Activated CD4-positive, alpha-beta T cell treated with anti-CD3 and anti-CD28 coated beads, Interleukin-2, amount 10 ng/mL, durations not matched to agents 7 days and 5 days (primary cell): ENCODE measurements around the gene RAB5B. TPM values are rescaled to one million over a fixed set of nuclear protein-coding genes. Genes with fewer than 3 reads are reported as not detected.
A peak's percentile ranks its signal among the peaks of the same experiment; 100 is the strongest.
"Not testable (repeated sequence)": the region's sequence is repeated elsewhere in the genome, so short reads cannot be mapped to it uniquely, and the experiment has no call there.

Source experiments
- CTCF ChIA-PET: fragments of 350-600 bp; sonication (Branson Sonifier 250); formaldehyde crosslinking; loops from one replicate; lab custom pipeline; 2021; ENCODE audit warnings: antibody characterized with exemption; lab: Charles Lee
- POLR2A ChIA-PET: fragments of 350-600 bp; sonication (Branson Sonifier 250); formaldehyde crosslinking; loops from one replicate; lab custom pipeline; 2021; ENCODE audit warnings: antibody characterized with exemption; lab: Charles Lee
- DNase-seq: peaks from one replicate; pipeline ENCODE4 v3.0.0-alpha.2; 2020
- H3K27ac Mint-ChIP-seq: one replicate; pipeline ENCODE4 v1.8.0; 2021; ENCODE audit warnings: mild to moderate bottlenecking, moderate library complexity, mixed read lengths
- H3K27me3 Mint-ChIP-seq: one replicate; pipeline ENCODE4 v1.8.0; 2021; ENCODE audit warnings: mixed read lengths
- H3K36me3 Mint-ChIP-seq: one replicate; pipeline ENCODE4 v1.8.0; 2021; ENCODE audit warnings: low read depth, mixed read lengths
- H3K4me1 Mint-ChIP-seq: one replicate; pipeline ENCODE4 v1.8.0; 2021; ENCODE audit warnings: mixed read lengths
- H3K4me3 Mint-ChIP-seq: one replicate; pipeline ENCODE4 v1.8.0; 2021; ENCODE audit warnings: mild to moderate bottlenecking, moderate library complexity, mixed read lengths
- H3K9me3 Mint-ChIP-seq: one replicate; pipeline ENCODE4 v1.8.0; 2021; ENCODE audit warnings: mixed read lengths
- total RNA-seq, 2 experiments: library from RNA; stranded (reverse); gene quantifications; one replicate each; pipeline ENCODE4 v1.2.3, GENCODE V29; 2021

Gene RAB5B
- total RNA-seq, 2 experiments from 2014 or later: 56.9 to 58.1 TPM

DNA sequence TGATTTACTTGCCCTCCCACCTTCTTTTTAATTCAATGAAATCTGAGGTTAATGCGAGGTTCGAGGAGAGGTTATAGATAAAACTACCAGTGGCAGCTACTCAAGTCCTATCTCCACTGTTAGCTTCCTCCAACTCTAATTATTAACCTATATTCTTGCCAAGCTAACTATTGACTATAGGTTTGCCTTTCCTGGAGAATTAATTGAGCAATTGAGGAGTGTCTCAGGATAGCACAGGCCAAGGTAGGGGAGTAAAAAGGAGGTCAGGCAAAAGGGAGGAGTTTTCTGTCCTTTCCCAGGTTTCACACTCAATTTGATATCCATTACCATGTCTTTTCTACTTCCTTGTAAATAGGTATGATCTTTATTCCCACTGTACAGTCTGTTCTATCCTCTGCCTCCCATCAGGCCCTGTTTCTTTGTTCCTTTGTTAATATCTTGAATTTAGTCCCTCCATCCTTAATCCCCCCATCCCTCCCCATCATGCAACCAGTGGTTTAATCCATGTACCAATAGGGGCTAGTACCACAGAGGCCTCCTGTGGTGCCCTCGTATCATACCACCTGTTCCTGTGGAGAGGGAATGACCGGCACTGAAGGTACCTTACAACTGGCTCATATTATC lies 19.5 kb downstream of the RAB5B start:
- CTCF ChIA-PET: interaction anchor here (1.2 kb wide), 1 partner anchor 8 kb away, joined by 7 read pairs; no protein-coding TSS in a partner anchor
- Mint-ChIP-seq H3K9me3 (no peaks in the 10 kb centered on the region), H3K27ac (no peak overlapping the region), H3K27me3 (no peaks in the 10 kb centered on the region), H3K4me1 (peaks cover 32% of the 10 kb centered on the region), H3K36me3 (peaks cover 45% of the 10 kb centered on the region), H3K4me3 (no peak overlapping the region)
- POLR2A ChIA-PET: interaction anchor here (0.7 kb wide), 1 partner anchor 72 kb away, joined by 6 read pairs; no protein-coding TSS in a partner anchor
- DNase-seq: no peak

DNA sequence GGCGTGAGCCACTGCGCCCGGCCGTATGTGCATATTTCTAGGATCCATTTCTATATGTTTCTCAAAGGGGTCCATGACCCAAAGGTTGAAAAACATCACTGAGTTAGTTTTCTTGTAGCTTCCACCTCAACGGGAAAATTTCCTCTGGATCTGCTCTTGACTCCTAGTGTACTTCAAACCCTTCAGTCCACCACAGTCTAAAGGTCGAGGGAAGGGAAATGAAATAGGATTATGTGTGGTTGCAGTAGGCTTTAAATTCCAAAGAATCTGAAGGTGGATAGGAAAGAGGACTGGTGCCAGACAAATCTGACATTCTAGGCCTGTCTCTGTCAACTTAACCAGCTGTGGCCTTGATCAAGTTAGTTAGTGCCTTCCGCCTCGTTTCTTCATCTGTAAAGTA lies 21.5 kb downstream of the RAB5B start:
- Mint-ChIP-seq H3K27me3 (no peaks in the 10 kb centered on the region), H3K27ac (no peak overlapping the region), H3K4me3 (no peak overlapping the region), H3K4me1 (peaks cover 38% of the 10 kb centered on the region), H3K9me3 (no peaks in the 10 kb centered on the region), H3K36me3 (peaks cover 33% of the 10 kb centered on the region)
- no peak for DNase-seq
- POLR2A ChIA-PET: no interaction called here
- CTCF ChIA-PET: interaction anchor here (0.6 to 6.5 kb wide), 25 partner anchors 10 to 262 kb away, joined by 3 to 53 read pairs (median 4); partner anchors contain the start of genes PA2G4 and RAB5B

DNA sequence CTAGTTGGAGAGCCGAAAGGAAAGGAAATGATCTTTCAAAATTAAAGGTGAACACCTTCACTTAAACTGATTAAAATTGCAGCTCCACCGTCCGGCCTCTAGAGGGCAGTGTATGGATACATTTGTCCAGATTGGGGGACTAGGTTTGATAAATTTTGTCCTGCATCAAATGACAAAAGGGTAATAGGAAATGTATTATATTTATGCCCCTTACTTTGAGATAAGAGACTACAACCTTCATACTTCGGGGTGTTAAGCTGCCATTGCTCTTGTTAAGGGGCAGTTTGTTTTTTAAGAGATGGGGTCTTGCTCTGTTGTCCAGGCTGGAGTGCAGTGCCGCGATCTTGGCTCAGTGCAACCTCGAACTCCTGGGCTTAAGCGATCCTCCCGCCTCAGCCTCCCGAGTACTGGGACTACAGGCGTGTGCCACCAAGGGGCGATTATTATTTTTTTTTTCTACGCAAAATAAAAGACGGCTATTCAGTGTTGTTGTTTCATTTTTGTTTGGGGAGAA lies 22.4 kb downstream of the RAB5B start:
- CTCF ChIA-PET: interaction anchor here (0.7 to 6.5 kb wide), 30 partner anchors 9 to 267 kb away, joined by 3 to 53 read pairs (median 4); partner anchors contain the start of genes PA2G4 and RAB5B
- POLR2A ChIA-PET: interaction anchor here (0.5 kb wide), 1 partner anchor 263 kb away, joined by 3 read pairs; no protein-coding TSS in a partner anchor
- peak overlapping the region; percentile 38 for H3K27ac Mint-ChIP-seq

DNA sequence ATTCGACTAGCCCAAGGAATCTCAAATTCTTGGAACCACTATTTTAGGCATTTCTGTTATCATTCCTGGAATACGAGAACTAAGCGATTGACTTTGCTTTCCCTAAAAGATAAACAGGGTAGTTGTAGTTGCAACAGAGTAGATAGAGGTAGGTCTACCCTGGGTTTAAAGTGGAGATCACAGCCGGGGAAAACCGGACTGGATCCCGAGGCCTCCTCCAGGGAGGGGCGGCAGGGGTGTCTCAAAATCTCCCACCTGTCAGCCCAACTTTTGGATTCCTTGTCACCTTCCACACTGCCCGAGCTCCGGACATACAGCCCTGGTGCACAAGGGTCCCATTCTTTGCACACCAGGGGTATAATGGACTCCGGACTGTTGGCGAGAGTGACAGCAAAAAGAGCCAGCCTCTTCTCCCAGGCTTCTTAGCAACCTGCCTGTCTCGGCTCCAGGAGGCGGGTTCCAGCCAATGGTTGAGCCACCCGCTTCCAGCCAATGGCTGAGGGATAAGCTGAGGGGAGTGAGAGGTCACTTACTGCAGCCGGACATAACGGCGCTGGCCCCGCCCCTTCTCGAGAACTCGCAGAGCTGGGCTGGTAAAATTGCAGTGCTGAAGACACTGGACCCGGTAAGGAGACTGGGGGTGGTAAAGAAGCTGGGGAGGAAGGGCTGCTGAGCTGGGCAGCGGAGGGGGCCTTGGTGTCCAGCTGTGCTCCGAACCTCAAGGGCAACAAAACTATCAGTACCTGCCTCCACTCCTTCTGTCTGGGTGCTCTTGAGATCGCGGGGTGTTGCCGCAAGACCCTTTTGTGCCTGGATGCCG lies 23.0 kb downstream of the RAB5B start, which contains the start of gene SUOX:
Gene SUOX (plus strand): TSS at position 562 of the 820 bp plus-strand sequence. CDS start 4,946 bp downstream, outside the sequence.
- H3K4me3 Mint-ChIP-seq: peak within 1 kb of the TSS; percentile 52
- CTCF ChIA-PET: interaction anchor here (0.7 to 6.5 kb wide), 24 partner anchors 8 to 267 kb away, joined by 3 to 53 read pairs (median 4); partner anchors contain the start of genes PA2G4, RAB5B and SMARCC2
- H3K4me1 Mint-ChIP-seq: peaks cover 38% of the 10 kb centered on the region

More for the DNA sequence above, 22.4 kb downstream of the RAB5B start:
- Mint-ChIP-seq H3K36me3 (peaks cover 24% of the 10 kb centered on the region), H3K4me3 (peak overlapping the region; percentile 52), H3K9me3 (no peaks in the 10 kb centered on the region), H3K4me1 (peaks cover 38% of the 10 kb centered on the region), H3K27me3 (no peaks in the 10 kb centered on the region)
- peak; percentile 82 for DNase-seq

DNA sequence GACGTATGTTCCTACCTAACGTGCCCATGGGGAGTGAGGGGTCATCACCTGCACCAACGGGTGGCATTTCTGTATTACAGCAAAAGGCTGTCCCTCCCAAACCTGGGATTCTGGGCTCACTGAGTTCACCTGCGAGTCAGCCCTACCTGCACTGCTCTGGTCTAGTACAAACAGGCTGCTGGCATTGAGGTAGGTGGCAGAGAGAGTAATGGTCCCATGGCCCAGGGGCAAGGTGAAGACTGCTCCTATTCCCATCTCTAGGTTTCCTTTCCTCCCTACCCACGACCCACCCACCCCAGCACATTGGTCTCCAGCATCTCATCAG lies 23.6 kb downstream of the RAB5B start:
- H3K27ac Mint-ChIP-seq: peak overlapping the region; percentile 17
- POLR2A ChIA-PET: interaction anchor here (0.5 kb wide), 1 partner anchor 159 kb away, joined by 5 read pairs; no protein-coding TSS in a partner anchor
- CTCF ChIA-PET: interaction anchor here (0.7 to 6.5 kb wide), 12 partner anchors 9 to 268 kb away, joined by 3 to 53 read pairs (median 4); partner anchors contain the start of genes PA2G4, RAB5B and SMARCC2
- H3K27me3 Mint-ChIP-seq: no peaks in the 10 kb centered on the region
- H3K36me3 Mint-ChIP-seq: peaks cover 14% of the 10 kb centered on the region
- H3K9me3 Mint-ChIP-seq: no peaks in the 10 kb centered on the region
- H3K4me3 Mint-ChIP-seq: peak overlapping the region; percentile 52
- H3K4me1 Mint-ChIP-seq: peaks cover 38% of the 10 kb centered on the region
- DNase-seq: no peak

More for the DNA sequence above, 23.0 kb downstream of the RAB5B start, which contains the start of gene SUOX:
- POLR2A ChIA-PET: interaction anchor here (0.5 kb wide), 2 partner anchors 160 to 264 kb away, joined by 3 to 5 read pairs; no protein-coding TSS in a partner anchor
- DNase-seq: peak; percentile 25
- Mint-ChIP-seq H3K27ac (peak within 1 kb of the TSS; percentile 38), H3K27me3 (no peaks in the 10 kb centered on the region), H3K36me3 (peaks cover 18% of the 10 kb centered on the region), H3K9me3 (no peaks in the 10 kb centered on the region)

DNA sequence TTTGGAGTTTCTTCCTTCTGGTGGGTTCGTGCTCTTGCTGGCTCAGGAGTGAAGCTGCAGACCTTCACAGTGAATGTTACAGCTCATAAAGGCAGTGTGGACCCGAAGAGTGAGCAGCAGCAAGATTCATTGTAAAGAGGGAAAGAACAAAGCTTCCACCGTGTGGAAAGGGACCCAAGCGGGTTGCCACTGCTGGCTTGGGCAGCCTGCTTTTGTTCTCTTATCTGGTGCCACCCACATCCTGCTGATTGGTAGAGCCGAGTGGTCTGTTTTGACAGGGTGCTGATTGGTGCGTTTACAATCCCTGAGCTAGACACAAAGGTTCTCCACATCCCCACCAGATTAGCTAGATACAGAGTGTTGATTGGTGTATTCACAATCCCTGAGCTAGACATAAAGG lies 25.6 kb downstream of the RAB5B start:
- peak overlapping the region; percentile 59 for H3K27ac Mint-ChIP-seq
- CTCF ChIA-PET: interaction anchor here (1.6 to 6.5 kb wide), 2 partner anchors 14 to 245 kb away, joined by 4 to 53 read pairs; no protein-coding TSS in a partner anchor

DNA sequence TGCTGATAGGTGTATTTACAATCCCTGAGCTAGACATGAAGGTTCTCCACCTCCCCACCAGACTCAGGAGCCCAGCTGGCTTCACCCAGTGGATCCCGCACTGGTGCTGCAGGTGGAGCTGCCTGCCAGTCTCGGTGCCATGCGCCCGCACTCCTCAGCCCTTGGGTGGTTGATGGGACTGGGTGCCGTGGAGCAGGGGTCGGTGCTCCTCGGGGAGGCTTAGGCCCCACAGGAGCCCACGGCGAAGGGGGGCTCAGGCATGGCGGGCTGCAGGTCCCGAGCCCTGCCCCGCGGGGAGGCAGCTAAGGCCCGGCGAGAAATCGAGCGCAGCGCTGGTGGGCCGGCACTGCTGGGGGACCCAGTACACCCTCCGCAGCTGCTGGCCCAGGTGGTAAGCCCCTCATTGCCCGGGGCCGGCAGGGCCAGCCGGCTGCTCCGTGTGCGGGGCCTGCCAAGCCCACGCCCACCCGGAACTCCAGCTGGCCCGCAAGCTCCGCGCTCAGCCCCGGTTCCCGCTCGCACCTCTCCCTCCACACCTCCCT lies 26.2 kb downstream of the RAB5B start:
- CTCF ChIA-PET: interaction anchor here (1.0 to 6.5 kb wide), 2 partner anchors 15 to 74 kb away, joined by 3 to 53 read pairs; no protein-coding TSS in a partner anchor
- not testable (repeated sequence) for H3K9me3 Mint-ChIP-seq, DNase-seq, H3K27me3 Mint-ChIP-seq, H3K36me3 Mint-ChIP-seq, H3K27ac Mint-ChIP-seq, H3K4me3 Mint-ChIP-seq
- peaks cover 30% of the 10 kb centered on the region for H3K4me1 Mint-ChIP-seq
- POLR2A ChIA-PET: interaction anchor here (0.7 kb wide), 1 partner anchor 261 kb away, joined by 3 read pairs; no protein-coding TSS in a partner anchor

More for the DNA sequence above, 25.6 kb downstream of the RAB5B start:
- H3K4me3 Mint-ChIP-seq, POLR2A ChIA-PET, H3K27me3 Mint-ChIP-seq, H3K9me3 Mint-ChIP-seq, H3K36me3 Mint-ChIP-seq, DNase-seq: not testable (repeated sequence)
- H3K4me1 Mint-ChIP-seq: peaks cover 28% of the 10 kb centered on the region

DNA sequence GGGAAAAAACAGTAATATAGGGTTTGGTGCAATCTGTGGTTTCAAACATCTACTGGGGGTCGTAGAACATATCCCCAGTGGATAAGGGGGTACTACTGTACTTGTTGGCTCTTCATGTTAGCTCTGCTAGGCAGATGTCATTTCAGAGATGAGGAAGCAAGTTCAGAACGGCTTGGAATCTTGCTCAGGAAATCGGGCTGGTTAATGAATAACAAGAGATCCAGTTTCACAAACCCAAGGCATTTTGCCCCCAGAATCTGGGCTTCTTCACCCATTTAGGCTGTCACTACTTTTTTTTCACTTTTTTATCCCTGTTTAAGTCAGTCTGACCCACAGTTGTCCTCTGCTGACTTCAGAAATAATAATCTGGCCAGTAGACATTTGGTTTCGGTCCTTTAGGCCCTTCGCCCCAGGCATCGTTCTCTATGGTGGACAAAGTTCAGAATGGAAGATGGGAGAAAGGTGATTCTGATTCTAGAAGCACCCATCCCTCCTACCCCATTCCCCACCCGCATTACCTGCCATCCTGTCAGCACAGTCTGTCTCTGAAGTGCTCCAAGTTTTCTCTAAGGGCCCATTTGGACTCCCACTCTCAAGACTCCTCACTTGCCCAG lies 27.7 kb downstream of the RAB5B start:
- Mint-ChIP-seq H3K9me3 (no peaks in the 10 kb centered on the region), H3K36me3 (peaks cover 2% of the 10 kb centered on the region), H3K4me3 (no peak overlapping the region), H3K27me3 (no peaks in the 10 kb centered on the region), H3K4me1 (peaks cover 28% of the 10 kb centered on the region), H3K27ac (no peak overlapping the region)
- ChIA-PET POLR2A (no interaction called here), CTCF (interaction anchor here (6.5 kb wide), 1 partner anchor 16 kb away, joined by 53 read pairs; no protein-coding TSS in a partner anchor)
- no peak for DNase-seq

DNA sequence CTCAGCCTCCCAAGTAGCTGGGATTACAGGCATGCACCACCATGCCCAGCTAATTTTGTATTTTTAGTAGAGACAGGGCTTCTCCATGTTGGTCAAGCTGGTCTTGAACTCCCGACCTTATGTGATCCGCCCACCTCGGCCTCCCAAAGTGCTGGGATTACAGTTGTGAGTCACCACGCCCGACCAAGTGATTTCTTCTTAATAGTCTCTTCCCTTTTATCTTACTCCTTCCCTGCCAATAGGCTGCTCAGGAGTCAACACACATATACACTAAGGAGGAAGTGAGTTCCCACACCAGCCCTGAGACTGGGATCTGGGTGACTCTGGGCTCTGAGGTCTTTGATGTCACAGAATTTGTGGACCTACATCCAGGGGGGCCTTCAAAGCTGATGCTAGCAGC lies 29.5 kb downstream of the RAB5B start:
- peaks cover 28% of the 10 kb centered on the region for H3K4me1 Mint-ChIP-seq
- H3K9me3 Mint-ChIP-seq: not testable (repeated sequence)
- CTCF ChIA-PET: interaction anchor here (0.9 to 1.1 kb wide), 2 partner anchors 10 to 18 kb away, joined by 3 to 4 read pairs; no protein-coding TSS in a partner anchor

DNA sequence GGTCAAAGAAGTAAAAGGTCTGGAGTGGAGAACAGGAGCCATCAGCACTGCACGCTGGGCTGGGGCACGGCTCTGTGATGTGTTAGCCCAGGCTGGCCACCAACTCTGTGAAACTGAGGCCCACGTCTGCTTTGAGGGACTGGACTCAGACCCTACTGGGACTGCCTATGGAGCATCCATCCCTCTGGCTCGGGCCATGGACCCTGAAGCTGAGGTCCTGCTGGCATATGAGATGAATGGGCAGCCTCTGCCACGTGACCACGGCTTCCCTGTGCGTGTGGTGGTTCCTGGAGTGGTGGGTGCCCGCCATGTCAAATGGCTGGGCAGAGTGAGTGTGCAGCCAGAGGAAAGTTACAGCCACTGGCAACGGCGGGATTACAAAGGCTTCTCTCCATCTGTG lies 30.3 kb downstream of the RAB5B start:
- Mint-ChIP-seq H3K4me1 (peaks cover 33% of the 10 kb centered on the region), H3K27me3 (no peaks in the 10 kb centered on the region), H3K9me3 (no peaks in the 10 kb centered on the region), H3K27ac (no peak overlapping the region), H3K36me3 (peaks cover 4% of the 10 kb centered on the region), H3K4me3 (no peak overlapping the region)
- POLR2A ChIA-PET: no interaction called here
- CTCF ChIA-PET: interaction anchor here (0.6 to 1.1 kb wide), 2 partner anchors 19 to 153 kb away, joined by 3 read pairs; no protein-coding TSS in a partner anchor
- DNase-seq: no peak

More for the DNA sequence above, 29.5 kb downstream of the RAB5B start:
- H3K27ac Mint-ChIP-seq, H3K27me3 Mint-ChIP-seq, DNase-seq, H3K36me3 Mint-ChIP-seq, POLR2A ChIA-PET, H3K4me3 Mint-ChIP-seq: not testable (repeated sequence)
